ENCODE measurements around the gene RERG.

DNA sequence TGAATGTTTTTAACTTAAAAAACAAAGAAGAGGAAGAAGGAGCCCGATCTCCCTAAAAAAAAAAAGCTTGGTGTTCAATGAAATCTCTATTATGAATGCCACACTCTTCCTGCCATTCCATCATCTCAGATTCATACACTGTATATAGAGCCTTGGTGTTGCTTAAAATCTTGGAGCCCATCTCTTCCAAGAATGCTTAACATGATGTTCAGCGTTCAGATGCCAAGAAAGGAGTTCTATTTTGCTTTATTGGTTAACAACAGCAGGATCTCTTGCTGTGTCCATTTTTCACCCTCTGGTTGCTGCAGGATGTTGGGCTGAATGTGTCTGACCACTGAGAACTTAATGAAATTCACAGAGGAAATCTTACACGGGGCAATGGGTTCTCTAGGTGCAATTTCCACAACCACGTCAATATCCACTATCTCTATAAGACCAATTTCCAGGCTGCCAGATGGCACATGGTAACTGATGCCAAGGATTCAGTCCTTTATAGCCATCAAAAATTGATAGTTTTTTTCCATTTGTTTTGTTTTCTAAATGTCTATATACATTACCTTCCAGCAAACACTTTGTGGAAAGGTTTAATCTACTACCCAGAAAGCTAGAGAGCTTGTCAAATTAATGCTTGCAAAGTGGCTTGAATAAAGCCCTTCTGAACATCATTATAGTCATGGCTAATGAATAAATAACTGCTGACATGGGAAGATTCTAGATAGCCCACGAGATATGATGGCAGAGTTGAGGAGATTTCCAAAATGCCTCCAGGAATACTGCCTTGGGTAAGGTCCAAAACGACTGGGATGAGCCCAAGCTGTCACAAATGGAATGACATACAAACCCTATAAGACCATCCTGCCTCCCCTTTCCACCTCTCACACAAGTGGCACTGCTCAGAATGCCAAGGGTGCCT, 26.5 kb downstream of the RERG start:
- TF ChIP-seq, protein P1, sequence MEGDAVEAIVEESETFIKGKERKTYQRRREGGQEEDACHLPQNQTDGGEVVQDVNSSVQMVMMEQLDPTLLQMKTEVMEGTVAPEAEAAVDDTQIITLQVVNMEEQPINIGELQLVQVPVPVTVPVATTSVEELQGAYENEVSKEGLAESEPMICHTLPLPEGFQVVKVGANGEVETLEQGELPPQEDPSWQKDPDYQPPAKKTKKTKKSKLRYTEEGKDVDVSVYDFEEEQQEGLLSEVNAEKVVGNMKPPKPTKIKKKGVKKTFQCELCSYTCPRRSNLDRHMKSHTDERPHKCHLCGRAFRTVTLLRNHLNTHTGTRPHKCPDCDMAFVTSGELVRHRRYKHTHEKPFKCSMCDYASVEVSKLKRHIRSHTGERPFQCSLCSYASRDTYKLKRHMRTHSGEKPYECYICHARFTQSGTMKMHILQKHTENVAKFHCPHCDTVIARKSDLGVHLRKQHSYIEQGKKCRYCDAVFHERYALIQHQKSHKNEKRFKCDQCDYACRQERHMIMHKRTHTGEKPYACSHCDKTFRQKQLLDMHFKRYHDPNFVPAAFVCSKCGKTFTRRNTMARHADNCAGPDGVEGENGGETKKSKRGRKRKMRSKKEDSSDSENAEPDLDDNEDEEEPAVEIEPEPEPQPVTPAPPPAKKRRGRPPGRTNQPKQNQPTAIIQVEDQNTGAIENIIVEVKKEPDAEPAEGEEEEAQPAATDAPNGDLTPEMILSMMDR (IDR thresholded peaks at IDR 0.05; ENCODE audit: low read depth, low read length, missing input control), result no peak
- TF ChIP-seq, protein P2, sequence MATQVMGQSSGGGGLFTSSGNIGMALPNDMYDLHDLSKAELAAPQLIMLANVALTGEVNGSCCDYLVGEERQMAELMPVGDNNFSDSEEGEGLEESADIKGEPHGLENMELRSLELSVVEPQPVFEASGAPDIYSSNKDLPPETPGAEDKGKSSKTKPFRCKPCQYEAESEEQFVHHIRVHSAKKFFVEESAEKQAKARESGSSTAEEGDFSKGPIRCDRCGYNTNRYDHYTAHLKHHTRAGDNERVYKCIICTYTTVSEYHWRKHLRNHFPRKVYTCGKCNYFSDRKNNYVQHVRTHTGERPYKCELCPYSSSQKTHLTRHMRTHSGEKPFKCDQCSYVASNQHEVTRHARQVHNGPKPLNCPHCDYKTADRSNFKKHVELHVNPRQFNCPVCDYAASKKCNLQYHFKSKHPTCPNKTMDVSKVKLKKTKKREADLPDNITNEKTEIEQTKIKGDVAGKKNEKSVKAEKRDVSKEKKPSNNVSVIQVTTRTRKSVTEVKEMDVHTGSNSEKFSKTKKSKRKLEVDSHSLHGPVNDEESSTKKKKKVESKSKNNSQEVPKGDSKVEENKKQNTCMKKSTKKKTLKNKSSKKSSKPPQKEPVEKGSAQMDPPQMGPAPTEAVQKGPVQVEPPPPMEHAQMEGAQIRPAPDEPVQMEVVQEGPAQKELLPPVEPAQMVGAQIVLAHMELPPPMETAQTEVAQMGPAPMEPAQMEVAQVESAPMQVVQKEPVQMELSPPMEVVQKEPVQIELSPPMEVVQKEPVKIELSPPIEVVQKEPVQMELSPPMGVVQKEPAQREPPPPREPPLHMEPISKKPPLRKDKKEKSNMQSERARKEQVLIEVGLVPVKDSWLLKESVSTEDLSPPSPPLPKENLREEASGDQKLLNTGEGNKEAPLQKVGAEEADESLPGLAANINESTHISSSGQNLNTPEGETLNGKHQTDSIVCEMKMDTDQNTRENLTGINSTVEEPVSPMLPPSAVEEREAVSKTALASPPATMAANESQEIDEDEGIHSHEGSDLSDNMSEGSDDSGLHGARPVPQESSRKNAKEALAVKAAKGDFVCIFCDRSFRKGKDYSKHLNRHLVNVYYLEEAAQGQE (IDR thresholded peaks at IDR 0.05), result no peak
- TF ChIP-seq, protein P3, sequence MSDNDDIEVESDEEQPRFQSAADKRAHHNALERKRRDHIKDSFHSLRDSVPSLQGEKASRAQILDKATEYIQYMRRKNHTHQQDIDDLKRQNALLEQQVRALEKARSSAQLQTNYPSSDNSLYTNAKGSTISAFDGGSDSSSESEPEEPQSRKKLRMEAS (IDR thresholded peaks at IDR 0.05), result no peak
